HG02885 (cell line): ENCODE results near the gene ADSS2.
"Not testable (repeated sequence)": the region's sequence is repeated elsewhere in the genome, so short reads cannot be mapped to it uniquely, and the experiment has no call there.

ENCODE experiments used
- ATAC-seq: cut with Tn5 transposase; IDR thresholded peaks from one replicate; pipeline ENCODE4 v1.9.1; 2021; ENCODE audit warnings: mild to moderate bottlenecking; ENCODE audit not compliant: unreplicated experiment, poor library complexity

ADSS2 gene

DNA sequence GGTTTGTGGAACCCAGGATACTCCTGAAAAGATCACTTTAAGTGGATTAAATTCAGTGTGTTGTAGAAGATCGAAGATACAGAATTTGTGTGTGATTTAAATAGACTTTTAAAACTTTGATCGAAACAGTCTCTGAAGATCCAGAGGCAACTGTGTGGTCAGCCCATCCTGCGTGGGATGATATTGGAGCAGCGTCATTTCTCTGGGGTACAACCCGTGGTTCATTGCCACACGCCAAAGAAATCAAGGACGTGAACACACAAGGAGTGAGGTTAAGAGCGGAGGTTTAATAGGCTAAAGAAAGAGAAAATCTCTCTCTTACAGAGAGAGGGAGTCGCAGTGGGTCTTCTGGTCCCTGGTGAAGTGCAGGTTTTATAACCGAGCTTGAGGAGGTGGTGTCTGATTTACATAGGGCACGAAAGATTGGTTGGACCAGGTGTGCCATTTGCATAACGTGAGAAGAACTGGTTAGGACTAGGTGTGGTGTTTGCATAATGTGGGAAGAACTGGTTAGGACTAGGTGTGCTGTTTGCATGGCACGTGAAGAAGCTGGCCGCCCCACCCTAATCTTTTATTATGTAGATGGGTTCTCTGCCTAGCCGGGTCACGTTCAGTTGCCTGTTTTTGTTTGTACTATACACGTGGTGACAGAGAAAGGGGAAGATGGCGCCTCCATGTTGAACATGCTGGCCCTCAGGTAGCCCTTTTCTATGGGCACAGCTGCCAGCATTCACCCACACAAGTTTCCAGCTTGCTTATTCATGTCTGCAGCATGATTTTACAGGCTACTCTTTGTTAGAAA lies 82.3 kb downstream of the ADSS2 start:
- ATAC-seq: no peak

DNA sequence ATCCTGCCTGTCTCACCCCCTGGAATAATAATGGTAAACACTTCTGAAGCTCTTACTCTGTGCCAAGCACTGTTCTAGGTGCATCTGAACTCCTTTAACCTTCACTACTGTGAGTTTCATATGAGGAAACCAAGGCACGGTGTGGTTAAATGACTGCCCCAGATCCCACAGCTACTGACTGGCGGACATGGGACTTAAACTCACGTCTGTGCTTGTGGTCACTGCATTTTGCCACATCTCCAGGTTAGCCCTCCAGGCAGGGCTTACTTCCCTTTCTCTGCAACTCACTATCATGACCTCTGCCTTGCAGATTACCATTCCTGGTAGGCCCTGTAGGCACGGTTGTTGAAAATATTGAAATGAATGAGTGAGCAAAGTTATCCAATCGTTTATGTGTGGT lies 83.4 kb downstream of the ADSS2 start:
- ATAC-seq: no peak

DNA sequence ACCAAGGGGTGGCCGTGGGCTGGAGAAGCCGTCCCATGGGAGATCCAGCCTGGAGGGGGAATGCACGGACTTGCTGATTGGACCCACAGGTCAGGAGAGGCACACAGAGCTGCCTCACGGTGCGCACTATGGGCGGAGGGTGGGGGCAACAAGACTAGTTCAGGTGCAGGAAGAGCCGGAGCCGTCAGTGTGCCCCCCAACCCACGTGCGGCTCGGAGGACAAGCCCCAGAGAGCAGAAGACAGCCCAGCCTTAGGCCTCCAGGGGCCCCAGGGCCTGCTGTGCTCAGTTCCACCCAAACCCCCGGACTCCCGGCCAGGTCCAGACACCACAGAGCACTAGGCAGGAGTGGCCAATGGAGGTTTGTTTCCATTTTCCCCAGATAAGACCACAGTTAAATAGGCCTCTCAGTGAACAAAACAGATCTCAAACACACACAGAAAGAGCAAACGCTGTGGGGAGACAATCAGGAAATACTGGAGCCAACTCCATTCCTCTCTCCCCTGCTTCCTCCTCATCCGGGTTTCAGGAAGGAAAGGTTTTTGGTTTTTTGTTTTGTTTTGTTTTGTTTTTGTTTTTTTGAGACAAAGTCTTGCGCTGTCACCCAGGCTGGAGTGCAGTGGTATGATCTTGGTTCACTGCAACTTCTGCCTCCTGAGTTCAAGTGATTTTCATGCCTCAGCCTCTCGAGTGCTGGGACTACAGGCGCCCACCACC lies 84.2 kb downstream of the ADSS2 start:
- no peak for ATAC-seq

DNA sequence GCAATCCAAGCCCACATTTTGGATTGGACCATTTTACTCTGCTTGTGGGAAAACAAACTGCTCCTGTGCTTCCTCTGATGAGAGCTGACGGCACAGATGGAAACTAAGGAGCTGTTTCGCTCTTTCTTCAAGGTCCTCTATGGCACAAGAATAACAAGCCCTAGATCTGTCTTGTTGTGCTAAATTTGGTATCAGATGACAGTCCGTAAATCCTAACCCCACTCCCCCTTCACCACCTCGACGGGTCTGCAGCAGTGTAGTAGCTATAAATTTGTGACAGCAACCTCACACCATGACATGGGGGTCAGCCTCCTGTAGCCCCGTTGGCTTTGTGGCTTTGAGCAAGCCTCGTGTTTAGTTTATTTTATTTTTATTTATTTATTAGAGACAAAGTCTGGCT lies 85.9 kb downstream of the ADSS2 start:
- ATAC-seq: no peak

DNA sequence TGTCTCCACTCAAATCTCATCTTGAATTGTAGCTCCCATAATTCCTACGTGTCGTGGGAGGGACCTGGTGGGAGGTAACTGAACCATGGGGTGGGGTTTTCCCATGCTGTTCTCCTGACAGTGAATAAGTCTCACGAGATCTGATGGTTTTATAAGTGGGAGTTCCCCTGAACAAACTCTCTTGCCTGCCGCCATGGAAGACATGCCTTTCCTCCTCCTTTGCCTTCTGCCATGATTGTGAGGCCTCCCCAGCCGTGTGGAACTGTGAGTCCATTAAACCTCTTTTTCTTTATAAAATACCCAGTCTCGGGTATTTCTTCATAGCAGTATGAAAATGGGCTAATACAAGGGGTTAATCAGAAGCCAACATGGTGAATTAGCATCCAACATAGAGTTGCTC lies 86.4 kb downstream of the ADSS2 start:
- not testable (repeated sequence) for ATAC-seq

DNA sequence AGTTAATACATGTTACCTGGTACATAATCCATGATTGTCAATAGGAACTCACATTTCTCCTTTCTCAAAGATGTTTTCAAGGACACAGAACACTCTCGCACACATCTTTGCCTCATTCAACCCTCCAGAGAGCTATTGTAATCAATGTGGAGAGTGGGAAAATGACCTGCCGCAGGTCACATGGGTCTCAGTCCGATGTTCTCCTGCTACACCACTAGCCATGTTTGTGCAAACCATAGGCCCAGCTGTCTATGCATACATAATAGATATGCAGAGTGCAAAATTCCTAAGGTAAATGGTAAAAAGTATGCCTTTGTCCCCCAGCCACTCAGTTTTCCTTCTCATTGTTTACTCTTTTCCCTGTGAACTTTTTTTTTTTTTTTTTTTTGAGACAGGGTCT lies 89.2 kb downstream of the ADSS2 start:
- no peak for ATAC-seq

DNA sequence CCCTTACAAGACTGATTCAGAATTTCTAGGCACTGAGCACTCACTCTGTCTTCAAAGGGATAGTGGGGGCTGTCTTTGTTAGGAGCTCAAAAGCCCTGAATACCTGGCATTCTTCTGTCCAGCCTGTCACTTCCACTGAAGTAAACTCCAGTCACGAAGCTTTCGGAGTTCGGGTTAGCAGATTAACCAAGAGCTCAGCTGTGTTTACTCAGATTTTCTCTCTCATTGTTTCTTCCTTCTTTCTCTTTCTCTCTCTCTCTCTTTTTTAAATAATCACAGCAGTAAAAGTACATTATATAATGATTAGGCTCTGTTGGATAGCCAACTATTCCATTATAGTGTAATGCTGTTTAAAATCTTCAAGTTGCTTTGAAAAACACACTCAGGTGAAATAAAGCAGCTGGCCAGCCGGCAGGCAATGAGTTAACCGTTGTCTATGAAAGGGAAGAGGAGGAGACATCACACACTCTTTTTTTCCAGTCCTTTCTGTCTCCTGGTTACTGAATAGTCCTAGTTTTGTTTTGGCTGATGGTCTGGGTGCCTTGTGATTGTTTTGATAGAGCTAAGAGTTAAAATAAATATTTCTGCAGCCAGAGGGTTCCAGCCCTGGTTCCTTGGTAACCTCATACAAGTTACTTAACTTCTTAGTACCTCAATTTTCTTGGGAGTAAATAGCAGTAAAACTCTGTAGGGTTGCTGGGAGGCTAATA lies 89.8 kb downstream of the ADSS2 start:
- ATAC-seq: no peak
